SH-SY5Y (cell line): ENCODE measurements around the gene SLC49A3.

Experiments used
- GATA2 ChIP-seq: IDR thresholded peaks from 2 replicates; pipeline ENCODE4 v1.6.1; 2011; ENCODE audit warnings: mild to moderate bottlenecking, low read depth, low read length
- GATA3 ChIP-seq: IDR thresholded peaks from 2 replicates; pipeline ENCODE4 v1.6.1; 2011; ENCODE audit warnings: low read depth, mild to moderate bottlenecking, low read length, moderate library complexity

- TF ChIP-seq GATA2 (no peak), GATA3 (no peak)
Observed at GRCh38 chr4:661231-661630, 27.7 kb downstream of the SLC49A3 start.
